NT2/D1 (cell line): Measurements from ENCODE around the gene SRSF8.
"Not testable (repeated sequence)": the region's sequence is repeated elsewhere in the genome, so short reads cannot be mapped to it uniquely, and the experiment has no call there.

Experiments used
- YY1 ChIP-seq: IDR thresholded peaks from 2 replicates; pipeline ENCODE4 v1.6.1; 2011; ENCODE audit not compliant: insufficient read length, insufficient read depth
- ZNF274 ChIP-seq: IDR thresholded peaks from 2 replicates; pipeline ENCODE4 v1.6.1; 2011; ENCODE audit warnings: mild to moderate bottlenecking, low read depth, low read length

GRCh38 chr11:95037356-95038035 is 29.2 kb upstream of the SRSF8 start:
- TF ChIP-seq ZNF274, YY1: not testable (repeated sequence)
